ENCODE measurements around the gene LRIF1.

DNA sequence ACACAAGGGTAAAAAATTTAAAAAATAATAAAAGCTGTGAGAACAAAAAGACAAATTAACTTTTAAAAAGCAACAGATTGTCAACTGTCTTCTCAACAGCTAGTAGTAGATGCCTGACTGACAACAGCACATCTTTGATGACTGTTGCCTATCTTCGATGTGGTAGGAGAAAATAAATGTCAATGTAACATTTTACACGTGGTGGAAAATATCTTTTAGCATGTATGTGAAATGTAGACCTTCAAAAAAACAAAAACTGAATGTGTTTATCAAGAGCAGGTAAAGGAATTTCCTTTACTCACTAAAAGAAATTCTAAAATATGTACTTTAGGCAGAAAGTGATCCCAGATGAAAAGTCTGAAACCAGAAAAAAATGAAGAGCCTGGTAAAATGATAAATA lies 47.9 kb downstream of the LRIF1 start:
- TF ChIP-seq, protein P1, sequence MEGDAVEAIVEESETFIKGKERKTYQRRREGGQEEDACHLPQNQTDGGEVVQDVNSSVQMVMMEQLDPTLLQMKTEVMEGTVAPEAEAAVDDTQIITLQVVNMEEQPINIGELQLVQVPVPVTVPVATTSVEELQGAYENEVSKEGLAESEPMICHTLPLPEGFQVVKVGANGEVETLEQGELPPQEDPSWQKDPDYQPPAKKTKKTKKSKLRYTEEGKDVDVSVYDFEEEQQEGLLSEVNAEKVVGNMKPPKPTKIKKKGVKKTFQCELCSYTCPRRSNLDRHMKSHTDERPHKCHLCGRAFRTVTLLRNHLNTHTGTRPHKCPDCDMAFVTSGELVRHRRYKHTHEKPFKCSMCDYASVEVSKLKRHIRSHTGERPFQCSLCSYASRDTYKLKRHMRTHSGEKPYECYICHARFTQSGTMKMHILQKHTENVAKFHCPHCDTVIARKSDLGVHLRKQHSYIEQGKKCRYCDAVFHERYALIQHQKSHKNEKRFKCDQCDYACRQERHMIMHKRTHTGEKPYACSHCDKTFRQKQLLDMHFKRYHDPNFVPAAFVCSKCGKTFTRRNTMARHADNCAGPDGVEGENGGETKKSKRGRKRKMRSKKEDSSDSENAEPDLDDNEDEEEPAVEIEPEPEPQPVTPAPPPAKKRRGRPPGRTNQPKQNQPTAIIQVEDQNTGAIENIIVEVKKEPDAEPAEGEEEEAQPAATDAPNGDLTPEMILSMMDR (IDR thresholded peaks at IDR 0.05) = no peak
- TF ChIP-seq POLR2A (IDR thresholded peaks at IDR 0.05) = no peak

All from tibial nerve (tissue), 3 donors.